Measurements from ENCODE around the gene THYN1.
"Not testable (repeated sequence)": the region's sequence is repeated elsewhere in the genome, so short reads cannot be mapped to it uniquely, and the experiment has no call there.

DNA sequence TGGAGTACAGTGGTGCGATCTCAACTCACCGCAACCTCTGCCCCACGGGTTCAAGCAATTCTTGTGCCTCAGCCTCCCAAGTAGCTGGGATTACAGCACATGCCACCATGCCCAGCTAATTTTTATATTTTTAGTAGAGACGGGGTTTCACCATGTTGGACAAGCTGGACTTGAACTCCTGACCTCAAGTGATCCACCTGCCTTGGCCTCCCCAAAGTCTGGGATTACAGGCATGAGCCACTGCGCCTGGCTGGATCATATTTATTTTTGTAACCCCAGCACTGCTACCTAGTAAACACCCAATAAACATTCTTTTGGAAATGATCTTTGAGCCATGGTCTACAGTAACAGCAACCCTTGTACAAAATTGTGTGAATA, 2.0 kb upstream of the THYN1 start:
- TF ChIP-seq CTCF (IDR thresholded peaks at IDR 0.05); ZFX (IDR thresholded peaks at IDR 0.05; ENCODE audit: borderline replicate concordance): not testable (repeated sequence)

Data from 22Rv1 (cell line).